NB4 (cell line): ENCODE measurements around the gene NR3C2.

ENCODE experiments used
- DNase-seq: peaks from one replicate; pipeline ENCODE4 v3.0.0; 2010; ENCODE audit warnings: low read depth
- H3K4me3 ChIP-seq: one replicate; pipeline ENCODE4 v1.5.1; 2011; ENCODE audit warnings: mild to moderate bottlenecking, low read depth, low read length, moderate library complexity
- CTCF ChIP-seq: IDR thresholded peaks from one replicate; pipeline ENCODE4 v1.5.1; 2012; ENCODE audit warnings: low read depth, low read length
- MAX ChIP-seq: IDR thresholded peaks from 2 replicates; pipeline ENCODE4 v1.6.1; 2011; ENCODE audit warnings: low read depth, low read length
- MYC ChIP-seq: IDR thresholded peaks from 2 replicates; pipeline ENCODE4 v1.6.1; 2011; ENCODE audit warnings: low read depth, low read length
- POLR2A ChIP-seq: IDR thresholded peaks from 2 replicates; pipeline ENCODE4 v1.6.1; 2011; ENCODE audit warnings: mild to moderate bottlenecking; ENCODE audit not compliant: insufficient read length; ENCODE audit errors: extremely low read depth

NR3C2 gene

GRCh38 chr4:148438047-148438446 lies 4.2 kb downstream of the NR3C2 start:
- H3K4me3 ChIP-seq = no peak overlapping the region
- TF ChIP-seq POLR2A (no peak), MYC (no peak), CTCF (no peak), MAX (no peak)
- no peak for DNase-seq

GRCh38 chr4:148437439-148437838 lies 4.8 kb downstream of the NR3C2 start:
- no peak for DNase-seq
- no peak overlapping the region for H3K4me3 ChIP-seq
- TF ChIP-seq MYC = no peak
- TF ChIP-seq POLR2A = no peak
- no peak for TF ChIP-seq CTCF
- TF ChIP-seq MAX = no peak

- TF ChIP-seq CTCF (no peak), POLR2A (no peak), MYC (no peak), MAX (no peak)
- no peak overlapping the region for H3K4me3 ChIP-seq
- DNase-seq = no peak
Measured at GRCh38 chr4:148436512-148436911, 5.7 kb downstream of the NR3C2 start.

GRCh38 chr4:148435654-148436406 lies 6.4 kb downstream of the NR3C2 start:
- H3K4me3 ChIP-seq = no peak overlapping the region
- DNase-seq = no peak
- TF ChIP-seq POLR2A (no peak), MYC (no peak), MAX (no peak), CTCF (no peak)

GRCh38 chr4:148434075-148434773 lies 8.0 kb downstream of the NR3C2 start:
- DNase-seq = no peak
- TF ChIP-seq CTCF (no peak), MAX (no peak), MYC (no peak), POLR2A (no peak)
- no peak overlapping the region for H3K4me3 ChIP-seq
